Breast epithelium (tissue), 3 donors: ENCODE results near the gene DBX2.

ENCODE experiments used
- POLR2A ChIP-seq: fragments of 450-650 bp; IDR thresholded peaks from one replicate; pipeline ENCODE4 v1.6.1; 2016; ENCODE audit warnings: antibody characterized with exemption, mild to moderate bottlenecking, moderate library complexity
- POLR2AphosphoS5 ChIP-seq, 3 donors: sonication (generic); formaldehyde crosslinking; IDR thresholded peaks; one replicate each; pipeline ENCODE4 v1.6.1; 2017; ENCODE audit warnings: antibody characterized with exemption in 3 of 3
- TF ChIP-seq, protein P1 (sequence below), 3 donors: fragments of 450-650 bp; IDR thresholded peaks; one replicate each; pipeline ENCODE4 v1.5.1; 2016 to 2017; ENCODE audit warnings: antibody characterized with exemption in 3 of 3, mild to moderate bottlenecking in 3 of 3, moderate library complexity in 3 of 3

DNA sequence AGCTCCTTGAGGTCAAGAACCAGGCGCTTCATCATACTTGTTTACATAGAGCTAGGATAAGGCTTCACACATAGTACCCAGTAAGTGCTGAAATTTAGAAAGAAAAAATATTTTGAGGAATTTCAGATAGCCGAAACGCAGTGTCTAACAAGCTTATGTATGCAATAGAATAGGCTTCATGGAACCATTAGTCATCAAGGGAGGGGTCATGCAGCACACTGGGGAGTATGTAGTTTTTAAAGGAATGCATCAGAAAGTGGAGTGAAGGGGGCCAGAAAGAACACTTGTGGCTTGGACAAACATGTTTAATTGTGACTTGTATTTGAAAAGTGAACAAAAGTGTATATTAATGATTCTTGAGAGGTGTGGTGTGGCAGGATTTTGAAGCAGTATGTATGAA lies 38.1 kb downstream of the DBX2 start:
- TF ChIP-seq, protein P1, sequence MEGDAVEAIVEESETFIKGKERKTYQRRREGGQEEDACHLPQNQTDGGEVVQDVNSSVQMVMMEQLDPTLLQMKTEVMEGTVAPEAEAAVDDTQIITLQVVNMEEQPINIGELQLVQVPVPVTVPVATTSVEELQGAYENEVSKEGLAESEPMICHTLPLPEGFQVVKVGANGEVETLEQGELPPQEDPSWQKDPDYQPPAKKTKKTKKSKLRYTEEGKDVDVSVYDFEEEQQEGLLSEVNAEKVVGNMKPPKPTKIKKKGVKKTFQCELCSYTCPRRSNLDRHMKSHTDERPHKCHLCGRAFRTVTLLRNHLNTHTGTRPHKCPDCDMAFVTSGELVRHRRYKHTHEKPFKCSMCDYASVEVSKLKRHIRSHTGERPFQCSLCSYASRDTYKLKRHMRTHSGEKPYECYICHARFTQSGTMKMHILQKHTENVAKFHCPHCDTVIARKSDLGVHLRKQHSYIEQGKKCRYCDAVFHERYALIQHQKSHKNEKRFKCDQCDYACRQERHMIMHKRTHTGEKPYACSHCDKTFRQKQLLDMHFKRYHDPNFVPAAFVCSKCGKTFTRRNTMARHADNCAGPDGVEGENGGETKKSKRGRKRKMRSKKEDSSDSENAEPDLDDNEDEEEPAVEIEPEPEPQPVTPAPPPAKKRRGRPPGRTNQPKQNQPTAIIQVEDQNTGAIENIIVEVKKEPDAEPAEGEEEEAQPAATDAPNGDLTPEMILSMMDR (IDR thresholded peaks at IDR 0.05): no peak
- TF ChIP-seq POLR2A (no peak), POLR2AphosphoS5 (IDR thresholded peaks at IDR 0.05) (no peak)
